Parathyroid adenoma (tissue), 2 donors: ENCODE data around the gene PGPEP1.

ENCODE experiments used
- H2AFZ ChIP-seq: fragments of 300-600 bp; sonication (generic); one replicate; pipeline ENCODE4 v1.7.0; 2017; ENCODE audit warnings: antibody characterized with exemption, mild to moderate bottlenecking
- H3K27ac ChIP-seq: fragments of 300-600 bp; sonication (generic); one replicate; pipeline ENCODE4 v1.7.0; 2017
- H3K27me3 ChIP-seq: fragments of 300-600 bp; sonication (generic); one replicate; pipeline ENCODE4 v1.7.0; 2017; ENCODE audit warnings: low read length; ENCODE audit not compliant: control insufficient read depth, insufficient read depth
- H3K36me3 ChIP-seq: fragments of 300-600 bp; sonication (generic); one replicate; pipeline ENCODE4 v1.7.0; 2017; ENCODE audit warnings: low read length; ENCODE audit not compliant: control insufficient read depth, insufficient read depth
- H3K4me1 ChIP-seq: fragments of 300-600 bp; sonication (generic); one replicate; pipeline ENCODE4 v1.7.0; 2017; ENCODE audit warnings: control low read depth
- H3K4me2 ChIP-seq: fragments of 300-600 bp; sonication (generic); one replicate; pipeline ENCODE4 v1.7.0; 2017; ENCODE audit warnings: low read length
- H3K4me3 ChIP-seq: fragments of 300-600 bp; sonication (generic); one replicate; pipeline ENCODE4 v1.7.0; 2017; ENCODE audit warnings: low read depth, low read length
- H3K79me2 ChIP-seq: fragments of 300-600 bp; sonication (generic); one replicate; pipeline ENCODE4 v1.7.0; 2017; ENCODE audit warnings: control low read depth
- H3K9ac ChIP-seq: fragments of 300-600 bp; sonication (generic); one replicate; pipeline ENCODE4 v1.7.0; 2017; ENCODE audit warnings: mild to moderate bottlenecking
- H3K9me3 ChIP-seq: fragments of 300-600 bp; sonication (generic); one replicate; pipeline ENCODE4 v1.7.0; 2017; ENCODE audit warnings: low read length; ENCODE audit not compliant: control insufficient read depth
- TF ChIP-seq, protein P1 (sequence below): fragments of 300-600 bp; sonication (generic); IDR thresholded peaks from one replicate; pipeline ENCODE4 v1.7.0; 2017; ENCODE audit warnings: antibody characterized with exemption, mild to moderate bottlenecking
- donor health status: primary hyperparathyroidism.

PGPEP1 gene

DNA sequence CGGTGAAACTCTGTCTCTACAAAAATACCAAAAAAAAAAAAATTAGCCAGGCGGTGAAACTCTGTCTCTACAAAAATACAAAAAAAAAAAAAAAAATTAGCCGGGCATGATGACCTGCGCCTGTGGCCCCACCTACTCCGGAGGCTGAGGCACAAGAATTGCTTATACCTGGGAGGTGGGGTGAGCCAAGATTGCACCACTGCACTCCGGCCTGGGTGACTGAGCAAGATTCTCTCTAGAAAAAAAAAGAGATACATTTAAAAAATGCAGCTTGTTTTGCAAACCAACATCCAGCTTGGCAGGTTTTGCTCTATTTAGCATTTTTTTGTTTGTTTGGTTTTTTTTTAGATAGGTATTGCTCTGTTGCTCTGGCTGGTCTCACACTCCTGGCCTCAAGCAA, 6.7 kb upstream of the PGPEP1 start:
- no peaks in the 10 kb centered on the region for H3K36me3 ChIP-seq
- H3K4me2 ChIP-seq = peak overlapping the region; percentile 38
- H3K79me2 ChIP-seq = no peaks in the 10 kb centered on the region
- H3K27ac ChIP-seq = peak overlapping the region; percentile 54
- peak overlapping the region; percentile 59 for H2AFZ ChIP-seq
- TF ChIP-seq, protein P1, sequence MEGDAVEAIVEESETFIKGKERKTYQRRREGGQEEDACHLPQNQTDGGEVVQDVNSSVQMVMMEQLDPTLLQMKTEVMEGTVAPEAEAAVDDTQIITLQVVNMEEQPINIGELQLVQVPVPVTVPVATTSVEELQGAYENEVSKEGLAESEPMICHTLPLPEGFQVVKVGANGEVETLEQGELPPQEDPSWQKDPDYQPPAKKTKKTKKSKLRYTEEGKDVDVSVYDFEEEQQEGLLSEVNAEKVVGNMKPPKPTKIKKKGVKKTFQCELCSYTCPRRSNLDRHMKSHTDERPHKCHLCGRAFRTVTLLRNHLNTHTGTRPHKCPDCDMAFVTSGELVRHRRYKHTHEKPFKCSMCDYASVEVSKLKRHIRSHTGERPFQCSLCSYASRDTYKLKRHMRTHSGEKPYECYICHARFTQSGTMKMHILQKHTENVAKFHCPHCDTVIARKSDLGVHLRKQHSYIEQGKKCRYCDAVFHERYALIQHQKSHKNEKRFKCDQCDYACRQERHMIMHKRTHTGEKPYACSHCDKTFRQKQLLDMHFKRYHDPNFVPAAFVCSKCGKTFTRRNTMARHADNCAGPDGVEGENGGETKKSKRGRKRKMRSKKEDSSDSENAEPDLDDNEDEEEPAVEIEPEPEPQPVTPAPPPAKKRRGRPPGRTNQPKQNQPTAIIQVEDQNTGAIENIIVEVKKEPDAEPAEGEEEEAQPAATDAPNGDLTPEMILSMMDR = no peak
- no peak overlapping the region for H3K9ac ChIP-seq
- H3K4me1 ChIP-seq = peaks cover 22% of the 10 kb centered on the region
- H3K27me3 ChIP-seq = no peaks in the 10 kb centered on the region
- no peak overlapping the region for H3K4me3 ChIP-seq
- no peaks in the 10 kb centered on the region for H3K9me3 ChIP-seq

DNA sequence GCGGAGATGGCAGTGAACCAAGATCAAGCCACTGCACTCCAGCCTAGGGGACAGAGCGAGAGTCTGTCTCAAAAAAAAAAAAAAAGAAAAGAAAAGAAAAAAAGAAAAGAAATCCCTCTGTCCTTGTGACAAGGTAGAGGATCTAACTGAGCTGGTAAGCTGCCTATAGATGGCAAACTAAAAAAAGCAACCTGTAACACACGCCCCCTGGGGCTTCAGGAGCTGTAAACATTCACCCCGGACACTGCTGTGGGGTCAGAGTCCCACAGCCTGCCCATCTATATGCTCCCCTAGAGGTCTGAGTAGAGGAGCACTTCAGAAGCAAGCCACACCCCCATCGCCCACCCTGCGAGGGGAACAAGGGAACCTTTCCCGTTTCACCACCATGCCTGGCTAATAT, 4.3 kb upstream of the PGPEP1 start:
- Histone ChIP-seq H3K4me1 (peaks cover 14% of the 10 kb centered on the region), H3K9ac (no peak overlapping the region), H2AFZ (no peak overlapping the region), H3K36me3 (no peaks in the 10 kb centered on the region), H3K27me3 (no peaks in the 10 kb centered on the region), H3K4me3 (no peak overlapping the region), H3K79me2 (no peaks in the 10 kb centered on the region), H3K4me2 (no peak overlapping the region), H3K9me3 (no peaks in the 10 kb centered on the region), H3K27ac (no peak overlapping the region)
- TF ChIP-seq, protein P1 = no peak

DNA sequence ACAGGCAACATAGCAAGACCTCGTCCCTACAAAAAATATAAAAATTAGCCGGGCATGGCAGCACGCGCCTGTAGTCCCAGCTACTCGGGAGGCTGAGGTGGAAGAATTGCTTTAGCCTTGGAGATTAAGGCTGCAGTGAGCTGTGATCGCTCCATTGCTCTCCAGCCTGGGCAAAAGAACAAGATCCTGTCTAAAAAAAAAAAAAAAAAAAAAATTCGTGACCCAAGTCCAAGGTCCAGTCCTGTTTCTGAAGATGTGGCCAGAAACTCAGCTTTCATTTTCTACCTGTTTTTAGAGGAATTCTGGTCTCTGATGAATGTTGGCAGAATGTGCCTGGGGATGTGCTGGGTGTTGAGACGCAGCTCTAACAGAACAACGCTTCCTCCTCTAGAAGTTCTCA, 1.9 kb upstream of the PGPEP1 start:
- Histone ChIP-seq H3K9ac (no peak overlapping the region), H3K27ac (no peak overlapping the region), H3K4me2 (no peak overlapping the region), H3K9me3 (no peaks in the 10 kb centered on the region), H3K4me1 (peaks cover 19% of the 10 kb centered on the region), H2AFZ (no peak overlapping the region), H3K79me2 (no peaks in the 10 kb centered on the region), H3K4me3 (no peak overlapping the region), H3K27me3 (no peaks in the 10 kb centered on the region), H3K36me3 (no peaks in the 10 kb centered on the region)
- TF ChIP-seq, protein P1 = no peak

DNA sequence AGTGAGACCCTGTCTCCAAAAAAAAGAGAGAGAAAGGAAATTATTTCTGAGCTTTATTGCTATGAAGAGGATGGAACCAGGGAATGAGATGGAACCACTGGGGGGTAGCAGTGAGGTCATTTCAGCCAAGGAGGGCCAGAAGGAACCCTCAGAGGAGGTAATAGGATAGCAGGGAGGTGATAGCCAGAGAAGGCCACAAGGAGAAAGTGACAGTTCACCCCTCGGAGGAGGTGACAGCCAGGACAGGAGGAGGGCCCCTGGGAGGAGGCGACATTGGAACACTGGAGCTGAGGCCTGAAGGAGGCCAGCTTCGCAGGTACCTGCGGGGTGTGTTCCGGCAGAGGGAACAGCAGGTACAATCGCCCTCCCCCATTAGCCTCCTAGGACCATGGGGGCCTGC, 675 bp upstream of the PGPEP1 start:
- Histone ChIP-seq H3K4me2 (peak overlapping the region; percentile 95), H3K27ac (peak overlapping the region; percentile 41), H3K4me1 (peaks cover 11% of the 10 kb centered on the region), H3K27me3 (no peaks in the 10 kb centered on the region), H3K4me3 (peak overlapping the region; percentile 73), H3K9ac (no peak overlapping the region), H2AFZ (peak overlapping the region; percentile 75), H3K79me2 (no peaks in the 10 kb centered on the region), H3K9me3 (no peaks in the 10 kb centered on the region), H3K36me3 (no peaks in the 10 kb centered on the region)
- TF ChIP-seq, protein P1 = peak; percentile 25
